Spleen (tissue), 7 donors: Measurements from ENCODE around the gene ACOT13.
"Not testable (repeated sequence)": the region's sequence is repeated elsewhere in the genome, so short reads cannot be mapped to it uniquely, and the experiment has no call there.

Experiments
- CTCF ChIP-seq, 11 experiments: fragments of 200-600 bp in 7 of 11; fragments of 450-650 bp in 4 of 11; sonication (generic) in 4 of 11; IDR thresholded peaks in 8 of 11; conservative IDR thresholded peaks in 3 of 11; 1 replicate in 7 of 11; 2 replicates in 4 of 11; pipeline versions ENCODE4 v1.4.0 to v1.8.0; 2016 to 2021; ENCODE audit warnings: antibody characterized with exemption in 11 of 11, inconsistent platforms in 4 of 11, mild to moderate bottlenecking in 1 of 11
- POLR2A ChIP-seq, 3 donors: fragments of 450-650 bp; IDR thresholded peaks; one replicate each; pipeline ENCODE4 v1.5.1; 2017; ENCODE audit warnings: antibody characterized with exemption in 3 of 3, mild to moderate bottlenecking in 1 of 3
- donor health status: DM: no; HTN: no; CAD: no; lungs with moderate emphysema.
- donor health status: DM: no; HTN: no; CAD: no.
- donor health status: DM: no; HTN: no; CAD: no.

GRCh38 chr6:24730653-24731052, 63.8 kb downstream of the ACOT13 start:
- not testable (repeated sequence) for TF ChIP-seq POLR2A (IDR thresholded peaks at IDR 0.05); CTCF (IDR thresholded peaks at IDR 0.05 in 8 of 11, conservative IDR thresholded peaks at IDR 0.05 in 3 of 11)
